PC-3 (cell line): ENCODE data around the gene IL32.

Experiments used
- EZH2 ChIP-seq: fragments of 300-600 bp; sonication (generic); IDR thresholded peaks from one replicate; pipeline ENCODE4 v1.6.1; 2017; ENCODE audit warnings: antibody characterized with exemption, mild to moderate bottlenecking, low read length; ENCODE audit not compliant: unreplicated experiment
- EZH2phosphoT487 ChIP-seq: fragments of 300-600 bp; sonication (generic); IDR thresholded peaks from 2 replicates; pipeline ENCODE4 v1.6.1; 2018; ENCODE audit warnings: mild to moderate bottlenecking, antibody characterized with exemption, low read length, borderline replicate concordance

- no peak for TF ChIP-seq EZH2
- TF ChIP-seq EZH2phosphoT487, result no peak
These were observed 20.6 kb downstream of the IL32 start for GRCh38 chr16:3085868-3086595.
